Suprapubic skin (tissue), 4 donors: ENCODE measurements around the gene RTKN. TPM values are rescaled to one million over a fixed set of nuclear protein-coding genes. Genes with fewer than 3 reads are reported as not detected.
"Not testable (repeated sequence)": the region's sequence is repeated elsewhere in the genome, so short reads cannot be mapped to it uniquely, and the experiment has no call there.

ENCODE experiments used
- DNase-seq, 2 donors: peaks; one replicate each; pipeline ENCODE4 v3.0.0-alpha.2; 2019; ENCODE audit warnings: low spot score in 2 of 2
- H3K27ac ChIP-seq: fragments of 200-600 bp; sonication (generic); one replicate; pipeline ENCODE4 v1.5.1; 2019
- H3K27me3 ChIP-seq: fragments of 200-600 bp; sonication (generic); one replicate; pipeline ENCODE4 v1.5.1; 2019
- H3K36me3 ChIP-seq: fragments of 200-600 bp; sonication (generic); one replicate; pipeline ENCODE4 v1.5.1; 2019
- H3K4me1 ChIP-seq: fragments of 200-600 bp; sonication (generic); one replicate; pipeline ENCODE4 v1.5.1; 2019
- H3K4me3 ChIP-seq: fragments of 200-600 bp; sonication (generic); one replicate; pipeline ENCODE4 v1.5.1; 2019; ENCODE audit warnings: mild to moderate bottlenecking
- H3K9me3 ChIP-seq: fragments of 200-600 bp; sonication (generic); one replicate; pipeline ENCODE4 v1.5.1; 2019
- CTCF ChIP-seq, 2 donors: fragments of 200-600 bp in 1 of 2; fragments of 450-650 bp in 1 of 2; sonication (generic) in 1 of 2; IDR thresholded peaks; one replicate each; pipeline ENCODE4 v1.5.1; 2016 to 2019; ENCODE audit warnings: antibody characterized with exemption in 2 of 2, mild to moderate bottlenecking in 1 of 2, moderate library complexity in 1 of 2
- EP300 ChIP-seq: sonication (generic); formaldehyde crosslinking; IDR thresholded peaks from one replicate; pipeline ENCODE4 v1.6.1; 2017; ENCODE audit warnings: antibody characterized with exemption
- POLR2A ChIP-seq, 2 donors: fragments of 450-650 bp; IDR thresholded peaks; one replicate each; pipeline ENCODE4 v1.6.1; 2017; ENCODE audit warnings: antibody characterized with exemption in 2 of 2, mild to moderate bottlenecking in 2 of 2, moderate library complexity in 2 of 2
- POLR2AphosphoS5 ChIP-seq, 3 donors: sonication (generic); formaldehyde crosslinking; IDR thresholded peaks; one replicate each; pipeline ENCODE4 v1.6.1; 2017; ENCODE audit warnings: antibody characterized with exemption in 3 of 3
- WGBS: methylation state at CpG from one replicate; pipeline ENCODE4 v1.1.5; 2018; 5-methylcytosine and 5-hydroxymethylcytosine counted together
- total RNA-seq, 4 donors: library from RNA; depleted of rRNA; stranded (reverse); fragments of >200 nt; gene quantifications; one replicate each; pipeline ENCODE4 v1.1.0, GENCODE V29; 2016

The RTKN gene
- total RNA-seq, 4 donors from 2014 or later, result 48.2 to 63.1 (median 56.7) TPM

DNA sequence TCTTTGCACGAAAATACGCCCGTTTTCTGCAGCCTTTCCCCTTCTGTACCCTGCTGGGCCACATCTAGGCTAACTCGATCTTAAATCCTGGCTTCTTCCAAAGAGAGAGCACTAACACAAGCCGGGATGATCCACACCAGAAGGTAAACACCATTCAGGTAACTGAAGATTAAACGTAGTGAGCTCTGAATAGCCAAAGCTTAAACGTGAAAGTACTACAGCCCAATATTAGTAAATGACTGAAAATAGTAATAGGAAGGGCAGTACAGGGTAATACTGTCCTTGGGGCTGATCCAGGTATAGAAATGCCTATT is 31.2 kb upstream of the RTKN start:
- H3K36me3 ChIP-seq, result peaks cover 17% of the 10 kb centered on the region
- peak overlapping the region; percentile 65 for H3K4me3 ChIP-seq
- WGBS, result 11% methylated on average over 7 of the region's 7 CpGs
- no peaks in the 10 kb centered on the region for H3K9me3 ChIP-seq
- no peak for DNase-seq
- TF ChIP-seq EP300, result no peak
- TF ChIP-seq POLR2AphosphoS5 (IDR thresholded peaks at IDR 0.05), result no peak
- TF ChIP-seq CTCF (IDR thresholded peaks at IDR 0.05), result no peak
- TF ChIP-seq POLR2A (IDR thresholded peaks at IDR 0.05), result no peak
- no peaks in the 10 kb centered on the region for H3K27me3 ChIP-seq
- H3K27ac ChIP-seq, result peak overlapping the region; percentile 88
- H3K4me1 ChIP-seq, result peaks cover 20% of the 10 kb centered on the region

GRCh38 chr2:74472086-74472944 is 30.6 kb upstream of the RTKN start, which contains the start of gene MRPL53:
TSS of gene MRPL53 (minus strand) at chr2:74472680. CDS start at chr2:74472660, 20 bp downstream.
- DNase-seq, result peak; percentile 97 to 98
- Histone ChIP-seq H3K36me3 (peaks cover 17% of the 10 kb centered on the region), H3K9me3 (no peaks in the 10 kb centered on the region), H3K27me3 (no peaks in the 10 kb centered on the region), H3K4me3 (peak within 1 kb of the TSS; percentile 65), H3K27ac (peak within 1 kb of the TSS; percentile 88), H3K4me1 (peaks cover 20% of the 10 kb centered on the region)
- TF ChIP-seq CTCF (IDR thresholded peaks at IDR 0.05) (no peak), EP300 (no peak), POLR2A (IDR thresholded peaks at IDR 0.05) (peak in 1 of 2 donors; percentile 73), POLR2AphosphoS5 (IDR thresholded peaks at IDR 0.05) (peak; percentile 84 to 99 (median 95))
- WGBS, result 1% methylated on average over 43 of the region's 66 CpGs

DNA sequence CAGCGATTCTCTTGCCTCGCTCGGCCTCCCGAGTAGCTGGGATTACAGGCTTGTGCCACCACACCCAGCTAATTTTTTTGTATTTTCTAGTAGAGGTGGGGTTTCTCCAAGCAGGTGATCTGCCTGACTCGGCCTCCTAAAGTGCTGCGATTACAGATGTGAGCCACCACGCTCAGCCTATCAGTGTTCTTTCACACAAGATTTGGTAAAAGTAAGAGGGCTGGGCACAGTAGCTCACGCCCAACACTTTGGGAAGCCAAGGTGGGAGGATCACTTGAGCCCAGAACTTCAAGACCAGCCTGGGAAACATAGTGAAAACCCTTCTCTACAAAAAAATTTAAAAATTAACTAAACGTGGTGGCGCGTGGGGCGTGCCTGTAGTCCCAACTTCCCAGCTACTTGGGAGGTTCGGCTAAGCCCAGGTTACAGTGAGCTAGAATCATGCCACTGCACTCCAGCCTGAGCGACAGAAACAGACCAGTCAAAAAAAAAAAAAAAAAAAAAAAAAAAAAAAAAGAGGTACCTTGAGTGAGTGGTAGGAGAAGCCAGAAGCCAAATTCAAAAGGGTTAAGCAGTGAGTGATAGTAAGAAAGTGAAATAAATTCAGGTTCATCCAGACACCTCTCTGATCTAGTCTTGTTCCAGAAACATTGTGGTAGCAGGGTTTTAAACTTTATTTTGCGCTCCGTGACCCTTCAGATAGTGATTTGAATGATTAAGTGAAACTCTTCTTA is 29.8 kb upstream of the RTKN start:
- peak overlapping the region; percentile 65 for H3K4me3 ChIP-seq
- WGBS, result 58% methylated on average over 16 of the region's 16 CpGs

GRCh38 chr2:74470742-74471141 is 29.0 kb upstream of the RTKN start:
- WGBS, result 94% methylated on average over 12 of the region's 12 CpGs
- H3K36me3 ChIP-seq, result peaks cover 13% of the 10 kb centered on the region
- H3K27ac ChIP-seq, DNase-seq, H3K4me3 ChIP-seq, H3K27me3 ChIP-seq, H3K9me3 ChIP-seq: not testable (repeated sequence)
- H3K4me1 ChIP-seq, result peaks cover 24% of the 10 kb centered on the region

More for the DNA sequence above, 29.8 kb upstream of the RTKN start:
- TF ChIP-seq POLR2AphosphoS5 (IDR thresholded peaks at IDR 0.05), result no peak
- no peak for TF ChIP-seq POLR2A (IDR thresholded peaks at IDR 0.05)
- TF ChIP-seq EP300, result no peak
- TF ChIP-seq CTCF (IDR thresholded peaks at IDR 0.05), result no peak
- H3K27ac ChIP-seq, result peak overlapping the region; percentile 88
- peaks cover 17% of the 10 kb centered on the region for H3K36me3 ChIP-seq
- no peak for DNase-seq
- no peaks in the 10 kb centered on the region for H3K27me3 ChIP-seq
- peaks cover 20% of the 10 kb centered on the region for H3K4me1 ChIP-seq
- no peaks in the 10 kb centered on the region for H3K9me3 ChIP-seq

- WGBS, result 0% methylated on average over 2 of the region's 13 CpGs
- H3K4me1 ChIP-seq, result peaks cover 20% of the 10 kb centered on the region
- H3K36me3 ChIP-seq, result peaks cover 22% of the 10 kb centered on the region
- H3K9me3 ChIP-seq, result no peaks in the 10 kb centered on the region
- H3K27me3 ChIP-seq, result no peaks in the 10 kb centered on the region
- H3K27ac ChIP-seq, result peak overlapping the region; percentile 81
- DNase-seq, result no peak
- peak overlapping the region; percentile 90 for H3K4me3 ChIP-seq
- no peak for TF ChIP-seq CTCF (IDR thresholded peaks at IDR 0.05)
- TF ChIP-seq POLR2AphosphoS5 (IDR thresholded peaks at IDR 0.05), result no peak
- TF ChIP-seq POLR2A (IDR thresholded peaks at IDR 0.05), result no peak
- TF ChIP-seq EP300, result no peak
Observed at GRCh38 chr2:74464406-74464805, 22.7 kb upstream of the RTKN start.
